ENCODE data around the gene SHC2. TPM values are rescaled to one million over a fixed set of nuclear protein-coding genes. Genes with fewer than 3 reads are reported as not detected.

The SHC2 gene
- total and polyA plus RNA-seq, 2 experiments from 2014 or later: 50.8 to 111 TPM

DNA sequence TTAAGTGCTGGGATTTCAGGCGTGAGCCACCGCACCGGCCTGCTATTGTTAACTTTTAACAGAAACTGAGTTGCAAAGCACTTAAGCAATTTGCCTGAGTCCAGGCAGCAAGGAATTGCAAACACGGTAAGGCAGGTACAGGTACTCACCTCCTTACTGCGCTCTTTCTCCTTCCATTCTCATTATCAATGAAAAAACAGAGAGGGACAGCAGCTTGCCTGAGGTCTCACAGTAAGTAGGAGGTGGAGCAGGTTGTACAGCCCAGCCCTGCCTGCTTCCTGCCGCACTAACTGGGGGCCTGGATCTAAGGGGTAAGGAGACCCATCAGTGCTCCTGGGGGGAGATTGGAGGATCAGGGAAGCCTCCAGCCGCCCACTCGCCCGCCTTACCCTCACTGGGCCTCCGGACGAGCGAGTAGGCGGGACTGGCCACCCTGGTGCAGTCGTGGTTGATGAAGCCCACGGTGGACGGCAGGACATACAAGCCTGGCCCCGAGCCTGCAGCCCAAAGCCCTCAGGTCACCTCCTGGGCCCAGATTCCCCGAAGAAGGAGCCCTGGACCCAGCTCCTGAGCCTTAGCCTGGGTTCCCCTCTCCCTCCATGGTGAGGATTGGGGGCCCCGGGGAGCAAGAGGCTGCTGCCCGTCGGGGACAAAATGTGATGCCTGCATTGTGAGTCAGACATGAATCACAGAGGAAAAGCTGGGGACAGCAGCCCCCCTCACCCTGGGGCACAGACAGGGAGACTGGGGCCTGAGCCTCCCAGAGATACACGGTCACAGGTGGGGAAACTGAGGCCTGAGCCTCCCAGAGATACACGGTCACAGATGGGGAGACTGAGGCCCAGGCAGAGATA lies 11.4 kb upstream of the SHC2 start:
- no peak overlapping the region for H2AFZ ChIP-seq
- WGBS (ENCODE audit: low lambda C conversion rate, missing lambda C conversion rate): 75% methylated on average over 23 of the region's 23 CpGs

DNA sequence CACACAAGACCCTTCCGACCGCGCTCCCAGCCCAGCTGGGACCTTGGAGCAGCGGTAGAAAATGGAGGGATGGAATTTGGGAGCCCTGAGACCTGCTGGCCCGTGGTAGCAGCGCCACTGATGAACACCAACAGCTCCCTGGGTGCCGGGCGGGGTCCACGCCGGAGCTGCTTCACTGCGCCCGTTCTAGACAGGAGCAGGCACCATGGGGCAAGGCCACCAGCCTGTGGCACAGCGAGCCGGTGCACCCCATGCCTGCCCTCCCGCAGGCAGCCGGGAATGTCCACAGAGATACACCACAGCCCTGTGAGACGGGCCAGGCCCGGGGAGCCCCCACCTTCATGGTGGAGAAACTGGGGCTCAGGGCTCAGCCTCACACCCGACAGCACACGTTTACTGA lies 9.9 kb upstream of the SHC2 start:
- Histone ChIP-seq H3K79me2 (no peaks in the 10 kb centered on the region), H3K4me3 (no peak overlapping the region), H3K36me3 (replicated peaks; ENCODE audit: insufficient read depth, low read depth) (no peaks in the 10 kb centered on the region), H3K9me3 (ENCODE audit: low read depth) (no peaks in the 10 kb centered on the region), H3K9me2 (replicated peaks; ENCODE audit: insufficient read depth) (no peaks in the 10 kb centered on the region), H3K27ac (no peak overlapping the region), H3K27me3 (no peaks in the 10 kb centered on the region), H3K4me1 (ENCODE audit: insufficient read depth) (no peaks in the 10 kb centered on the region), H3K4me2 (no peak overlapping the region), H2AFZ (no peak overlapping the region), H4K20me1 (ENCODE audit: insufficient read depth, poor library complexity, severe bottlenecking) (no peaks in the 10 kb centered on the region)
- 92% methylated on average over 20 of the region's 20 CpGs for WGBS (ENCODE audit: low lambda C conversion rate, missing lambda C conversion rate)
- no peak for DNase-seq (ENCODE audit: low spot score)
- TF ChIP-seq EZH2phosphoT487 (IDR thresholded peaks at IDR 0.05; ENCODE audit: low read depth, severe bottlenecking, unreplicated experiment) (no peak), EZH2 (IDR thresholded peaks at IDR 0.05; ENCODE audit: borderline replicate concordance) (no peak)
- TF ChIP-seq, protein P1, sequence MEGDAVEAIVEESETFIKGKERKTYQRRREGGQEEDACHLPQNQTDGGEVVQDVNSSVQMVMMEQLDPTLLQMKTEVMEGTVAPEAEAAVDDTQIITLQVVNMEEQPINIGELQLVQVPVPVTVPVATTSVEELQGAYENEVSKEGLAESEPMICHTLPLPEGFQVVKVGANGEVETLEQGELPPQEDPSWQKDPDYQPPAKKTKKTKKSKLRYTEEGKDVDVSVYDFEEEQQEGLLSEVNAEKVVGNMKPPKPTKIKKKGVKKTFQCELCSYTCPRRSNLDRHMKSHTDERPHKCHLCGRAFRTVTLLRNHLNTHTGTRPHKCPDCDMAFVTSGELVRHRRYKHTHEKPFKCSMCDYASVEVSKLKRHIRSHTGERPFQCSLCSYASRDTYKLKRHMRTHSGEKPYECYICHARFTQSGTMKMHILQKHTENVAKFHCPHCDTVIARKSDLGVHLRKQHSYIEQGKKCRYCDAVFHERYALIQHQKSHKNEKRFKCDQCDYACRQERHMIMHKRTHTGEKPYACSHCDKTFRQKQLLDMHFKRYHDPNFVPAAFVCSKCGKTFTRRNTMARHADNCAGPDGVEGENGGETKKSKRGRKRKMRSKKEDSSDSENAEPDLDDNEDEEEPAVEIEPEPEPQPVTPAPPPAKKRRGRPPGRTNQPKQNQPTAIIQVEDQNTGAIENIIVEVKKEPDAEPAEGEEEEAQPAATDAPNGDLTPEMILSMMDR (IDR thresholded peaks at IDR 0.05; ENCODE audit: poor library complexity): no peak

More for the DNA sequence above, 11.4 kb upstream of the SHC2 start:
- Histone ChIP-seq H3K4me2 (no peak overlapping the region), H3K4me3 (no peak overlapping the region), H3K9me3 (ENCODE audit: low read depth) (no peaks in the 10 kb centered on the region), H3K36me3 (replicated peaks; ENCODE audit: insufficient read depth, low read depth) (no peaks in the 10 kb centered on the region), H3K27me3 (no peaks in the 10 kb centered on the region), H4K20me1 (ENCODE audit: insufficient read depth, poor library complexity, severe bottlenecking) (no peaks in the 10 kb centered on the region), H3K4me1 (ENCODE audit: insufficient read depth) (no peaks in the 10 kb centered on the region), H3K9me2 (replicated peaks; ENCODE audit: insufficient read depth) (no peaks in the 10 kb centered on the region), H3K27ac (no peak overlapping the region), H3K79me2 (no peaks in the 10 kb centered on the region)
- TF ChIP-seq EZH2 (IDR thresholded peaks at IDR 0.05; ENCODE audit: borderline replicate concordance) (no peak), EZH2phosphoT487 (IDR thresholded peaks at IDR 0.05; ENCODE audit: low read depth, severe bottlenecking, unreplicated experiment) (no peak)
- TF ChIP-seq, protein P1 (IDR thresholded peaks at IDR 0.05; ENCODE audit: poor library complexity): no peak
- no peak for DNase-seq (ENCODE audit: low spot score)

DNA sequence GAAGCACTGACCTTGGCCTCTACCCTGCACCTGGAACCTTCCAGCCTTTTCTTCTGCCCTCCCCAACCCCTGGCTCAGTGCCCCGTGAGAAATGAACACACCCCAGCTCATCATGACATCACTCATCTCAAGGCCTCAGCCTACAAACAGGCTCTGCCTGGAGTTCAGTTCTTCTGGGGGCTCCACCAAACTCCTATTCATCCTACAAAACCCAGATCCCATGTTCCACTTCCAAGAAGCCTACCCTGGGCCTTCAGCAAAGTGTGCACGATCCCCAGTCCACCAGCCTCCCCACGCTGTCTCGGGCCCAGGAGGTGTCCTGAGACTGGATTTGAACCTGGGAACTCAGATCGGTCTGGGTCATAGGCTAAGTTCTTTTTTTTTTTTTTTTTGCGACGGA lies 9.0 kb upstream of the SHC2 start:
- WGBS (ENCODE audit: low lambda C conversion rate, missing lambda C conversion rate): 88% methylated on average over 6 of the region's 7 CpGs
- no peak overlapping the region for H3K27ac ChIP-seq
- H3K9me2 ChIP-seq (replicated peaks; ENCODE audit: insufficient read depth): no peaks in the 10 kb centered on the region
- no peak overlapping the region for H3K4me3 ChIP-seq
- H2AFZ ChIP-seq: no peak overlapping the region
- no peak for DNase-seq (ENCODE audit: low spot score)
- no peaks in the 10 kb centered on the region for H4K20me1 ChIP-seq (ENCODE audit: insufficient read depth, poor library complexity, severe bottlenecking)
- no peaks in the 10 kb centered on the region for H3K79me2 ChIP-seq
- H3K9me3 ChIP-seq (ENCODE audit: low read depth): no peaks in the 10 kb centered on the region
- no peaks in the 10 kb centered on the region for H3K27me3 ChIP-seq
- no peak overlapping the region for H3K4me2 ChIP-seq
- no peaks in the 10 kb centered on the region for H3K4me1 ChIP-seq (ENCODE audit: insufficient read depth)
- H3K36me3 ChIP-seq (replicated peaks; ENCODE audit: insufficient read depth, low read depth): no peaks in the 10 kb centered on the region
- TF ChIP-seq, protein P1 (IDR thresholded peaks at IDR 0.05; ENCODE audit: poor library complexity): no peak
- TF ChIP-seq EZH2 (IDR thresholded peaks at IDR 0.05; ENCODE audit: borderline replicate concordance) (no peak), EZH2phosphoT487 (IDR thresholded peaks at IDR 0.05; ENCODE audit: low read depth, severe bottlenecking, unreplicated experiment) (no peak)

All from hepatocyte (in vitro differentiated cells).